ENCODE data around the gene RGSL1.
A peak's percentile ranks its signal among the peaks of the same experiment; 100 is the strongest.
"Not testable (repeated sequence)": the region's sequence is repeated elsewhere in the genome, so short reads cannot be mapped to it uniquely, and the experiment has no call there.

RGSL1 gene

DNA sequence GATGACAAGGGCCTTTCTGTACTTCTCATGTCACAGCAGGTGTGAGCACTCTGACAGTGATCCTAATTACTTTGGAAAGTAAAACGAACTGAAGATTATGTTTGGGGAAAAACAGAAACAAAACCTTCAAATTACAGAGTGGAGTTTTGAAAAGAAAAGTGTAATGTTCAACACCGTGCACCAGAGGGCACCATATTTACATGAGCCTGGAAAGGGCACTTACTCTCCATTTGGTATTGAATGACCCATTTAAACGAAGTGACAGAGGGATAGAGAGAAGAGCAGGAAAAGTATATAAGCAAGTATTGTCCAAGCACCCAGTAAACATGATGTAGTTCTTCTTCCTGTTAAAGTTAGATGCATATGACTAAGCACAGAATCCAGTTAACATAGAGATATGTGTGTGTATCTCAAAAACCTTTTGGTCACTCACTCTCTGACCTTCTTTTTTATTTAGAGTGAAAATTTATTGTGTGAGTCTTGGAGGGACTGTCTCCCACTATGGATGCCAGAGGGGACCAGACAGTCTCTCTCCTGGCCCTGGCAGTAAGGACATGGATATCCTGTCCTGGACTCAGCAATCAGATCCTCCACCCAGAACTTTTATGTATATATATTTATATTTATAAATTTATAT is 3.8 kb upstream of the RGSL1 start:
- peak in 1 of 2 donors; percentile 8 for DNase-seq (ENCODE audit: low read depth in 2 of 2)

DNA sequence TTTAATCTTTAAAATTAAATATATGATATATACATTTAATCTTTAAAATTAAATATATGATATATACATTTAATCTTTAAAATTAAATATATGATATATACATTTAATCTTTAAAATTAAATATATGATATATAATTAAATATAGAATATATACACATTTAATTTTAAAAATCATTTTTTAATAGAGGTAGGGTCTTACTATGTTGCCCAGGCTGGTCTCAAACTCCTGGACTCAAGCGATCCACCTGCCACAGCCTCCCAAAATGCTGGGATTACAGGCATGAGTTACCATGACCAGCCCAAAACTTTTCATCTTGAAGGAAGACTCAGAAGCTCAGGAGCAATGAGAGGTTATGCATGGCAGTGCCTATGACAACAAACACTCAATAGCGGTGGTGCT is 2.8 kb upstream of the RGSL1 start:
- not testable (repeated sequence) for DNase-seq (ENCODE audit: low read depth in 2 of 2)

DNA sequence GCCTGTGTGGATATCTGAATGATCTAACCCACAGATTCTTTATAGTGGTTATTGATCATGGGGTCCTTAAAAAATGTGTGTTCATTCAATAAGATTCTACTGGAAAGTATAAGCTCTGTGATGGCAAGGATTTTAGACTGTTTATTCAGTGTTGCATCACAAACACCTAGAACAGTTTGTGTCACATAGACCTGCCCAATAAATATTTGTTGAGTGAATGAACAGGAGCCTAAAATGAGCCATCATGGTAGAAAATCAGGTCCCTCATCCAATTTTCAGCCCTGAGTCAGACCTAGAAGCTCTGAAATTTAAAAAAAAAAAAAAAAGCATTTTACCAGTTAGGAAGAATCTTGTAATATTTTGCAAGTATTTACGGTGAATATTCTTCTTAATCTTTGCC is 2.3 kb upstream of the RGSL1 start:
- DNase-seq (ENCODE audit: low read depth in 2 of 2): no peak

DNA sequence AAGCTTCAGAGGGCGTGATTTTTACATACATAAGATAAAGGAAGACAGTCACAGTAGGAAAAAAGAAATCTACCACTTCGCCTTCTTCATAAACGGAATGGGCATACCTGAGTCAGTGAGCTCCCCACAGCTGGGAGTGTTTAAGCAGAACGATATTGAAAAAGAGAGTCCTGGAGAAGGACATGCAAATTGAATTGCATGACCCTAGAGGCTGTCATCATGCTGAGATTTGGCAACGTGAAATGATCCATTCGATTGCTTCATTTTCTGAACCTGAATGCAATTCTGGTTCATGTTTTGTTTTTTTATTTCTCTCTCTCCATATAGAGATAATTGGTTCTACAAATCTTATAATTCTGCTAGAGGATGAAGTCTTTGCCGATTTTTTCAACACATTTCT is 3.7 kb downstream of the RGSL1 start:
- DNase-seq (ENCODE audit: low read depth in 2 of 2): no peak

DNA sequence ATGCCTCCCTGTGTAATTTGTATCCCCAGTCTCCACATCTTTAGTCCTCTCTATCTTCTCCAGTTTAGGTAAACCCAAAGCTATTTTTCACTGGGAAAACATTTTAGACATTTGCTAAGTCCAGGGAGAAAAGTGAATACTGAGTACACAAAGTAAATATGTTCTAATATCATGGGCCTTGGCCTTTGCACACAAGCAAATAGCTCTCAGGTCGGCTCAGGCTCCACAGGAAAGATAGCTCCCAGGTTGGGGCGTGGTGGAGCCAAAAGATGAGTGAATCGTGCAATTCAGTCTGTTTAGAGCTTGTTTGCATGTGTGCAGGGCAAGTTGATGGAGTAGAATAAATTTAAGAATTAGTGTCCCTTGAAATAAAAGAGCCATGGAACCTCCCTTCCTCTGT is 7.9 kb downstream of the RGSL1 start:
- DNase-seq (ENCODE audit: low read depth in 2 of 2): no peak

DNA sequence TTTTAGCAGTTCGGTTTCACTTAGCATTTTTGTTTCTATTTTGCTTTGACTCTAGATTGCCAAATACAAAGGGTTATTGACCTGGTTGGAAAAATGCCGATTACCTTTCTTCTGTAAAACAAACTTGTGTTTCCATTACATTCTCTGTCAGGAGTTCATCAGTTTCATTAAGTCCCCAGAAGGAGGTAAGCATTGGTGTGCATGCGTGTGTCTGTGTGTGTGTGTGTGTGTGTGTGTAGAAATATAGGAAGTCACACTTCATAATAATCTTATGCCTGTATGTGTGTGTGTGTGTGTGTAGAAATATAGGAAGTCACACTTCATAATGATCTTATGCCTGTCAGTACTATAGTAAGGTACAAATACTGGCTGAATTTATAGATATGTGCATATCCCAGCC is 10.0 kb downstream of the RGSL1 start:
- no peak for DNase-seq (ENCODE audit: low read depth in 2 of 2)

DNA sequence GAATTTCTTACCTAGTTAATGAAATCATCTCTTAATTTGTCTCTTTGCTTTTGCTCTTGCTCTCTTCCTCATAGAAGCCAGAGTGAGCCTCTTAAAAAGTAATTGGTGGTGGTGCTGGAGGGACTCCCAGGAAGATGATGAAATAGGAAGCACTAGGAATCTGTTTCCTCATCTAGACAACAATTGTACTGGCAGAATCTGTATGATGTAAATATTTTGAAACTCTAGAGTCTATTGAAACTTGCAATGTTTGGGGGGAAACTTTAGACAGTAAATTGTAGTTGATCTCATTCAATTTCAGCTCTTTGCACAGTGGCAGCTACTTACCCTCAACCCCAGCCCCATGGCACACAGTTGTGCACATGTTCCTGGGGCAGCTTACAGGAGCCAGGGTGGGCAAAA is 10.6 kb downstream of the RGSL1 start:
- no peak for DNase-seq (ENCODE audit: low read depth in 2 of 2)

DNA sequence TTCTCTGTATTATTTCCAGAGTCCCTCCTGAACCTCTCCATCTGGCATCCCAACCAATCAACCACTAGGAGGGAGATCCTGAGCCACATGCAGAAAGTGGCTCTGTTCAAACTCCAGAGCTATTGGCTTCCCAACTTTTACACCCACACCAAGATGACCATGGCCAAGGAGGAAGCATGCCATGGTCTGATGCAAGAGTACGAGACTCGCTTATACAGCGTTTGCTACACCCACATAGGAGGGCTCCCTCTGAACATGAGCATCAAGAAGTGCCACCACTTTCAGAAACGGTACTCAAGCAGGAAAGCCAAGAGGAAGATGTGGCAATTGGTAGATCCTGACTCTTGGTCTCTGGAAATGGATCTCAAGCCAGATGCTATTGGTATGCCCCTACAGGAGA is 23.6 kb downstream of the RGSL1 start:
- no peak for DNase-seq (ENCODE audit: low read depth in 2 of 2)

DNA sequence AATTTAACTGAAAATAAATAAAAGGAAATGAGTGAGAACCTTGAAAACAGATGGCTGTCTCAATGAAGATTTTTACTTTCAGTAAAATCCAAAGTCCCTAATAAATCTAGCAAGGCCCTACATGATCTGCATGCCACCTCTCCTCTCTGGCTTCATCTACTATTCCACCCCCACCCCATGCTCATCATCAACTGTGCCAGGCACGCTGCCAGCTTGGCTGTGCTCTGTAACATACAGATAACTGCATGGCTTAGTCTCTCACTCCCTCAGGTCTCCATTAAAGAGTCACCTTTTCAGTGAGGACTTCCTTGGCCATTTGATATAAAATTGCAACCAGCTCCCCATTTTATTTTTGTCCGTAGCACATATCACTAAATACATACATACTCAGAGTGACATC is 26.7 kb downstream of the RGSL1 start:
- no peak for DNase-seq (ENCODE audit: low read depth in 2 of 2)

DNA sequence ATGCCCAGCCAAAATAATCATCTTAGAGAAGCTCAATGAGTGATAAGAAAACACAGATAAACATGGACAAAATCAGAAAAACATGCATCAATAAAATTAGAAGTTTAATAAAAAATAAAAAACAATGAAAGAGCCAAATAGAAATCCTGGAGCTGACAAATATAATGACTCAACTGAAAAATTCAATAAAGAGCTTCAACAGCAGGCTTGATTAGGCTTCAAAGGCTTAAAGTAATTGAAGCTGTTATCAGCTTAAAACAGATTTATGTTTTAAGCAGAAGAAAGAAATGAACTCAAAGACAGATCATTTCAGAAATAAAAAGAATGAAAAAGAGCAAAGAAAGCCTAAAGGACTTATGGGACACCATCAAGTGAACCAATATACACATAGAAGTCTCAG is 28.3 kb downstream of the RGSL1 start:
- DNase-seq (ENCODE audit: low read depth in 2 of 2): no peak

DNA sequence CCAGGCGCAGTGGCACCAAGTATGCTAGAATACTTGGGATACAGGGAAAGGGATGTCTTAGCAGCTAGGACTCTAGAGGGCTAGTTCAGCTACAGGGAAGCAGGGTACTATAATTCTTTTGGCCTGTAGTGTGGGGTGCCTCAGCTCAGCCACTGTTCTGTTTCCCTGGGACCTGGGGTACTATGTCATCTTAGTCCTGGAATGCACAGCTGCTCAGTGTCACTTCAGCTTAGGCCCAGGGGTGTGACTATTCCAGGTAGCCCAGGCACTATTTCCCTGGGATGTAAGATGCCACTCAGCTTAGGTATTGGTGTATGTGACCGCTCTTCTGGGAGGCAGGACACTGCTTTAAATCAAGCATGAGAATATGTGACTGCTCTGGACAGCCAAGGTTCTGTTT is 34.1 kb downstream of the RGSL1 start:
- DNase-seq (ENCODE audit: low read depth in 2 of 2): no peak

DNA sequence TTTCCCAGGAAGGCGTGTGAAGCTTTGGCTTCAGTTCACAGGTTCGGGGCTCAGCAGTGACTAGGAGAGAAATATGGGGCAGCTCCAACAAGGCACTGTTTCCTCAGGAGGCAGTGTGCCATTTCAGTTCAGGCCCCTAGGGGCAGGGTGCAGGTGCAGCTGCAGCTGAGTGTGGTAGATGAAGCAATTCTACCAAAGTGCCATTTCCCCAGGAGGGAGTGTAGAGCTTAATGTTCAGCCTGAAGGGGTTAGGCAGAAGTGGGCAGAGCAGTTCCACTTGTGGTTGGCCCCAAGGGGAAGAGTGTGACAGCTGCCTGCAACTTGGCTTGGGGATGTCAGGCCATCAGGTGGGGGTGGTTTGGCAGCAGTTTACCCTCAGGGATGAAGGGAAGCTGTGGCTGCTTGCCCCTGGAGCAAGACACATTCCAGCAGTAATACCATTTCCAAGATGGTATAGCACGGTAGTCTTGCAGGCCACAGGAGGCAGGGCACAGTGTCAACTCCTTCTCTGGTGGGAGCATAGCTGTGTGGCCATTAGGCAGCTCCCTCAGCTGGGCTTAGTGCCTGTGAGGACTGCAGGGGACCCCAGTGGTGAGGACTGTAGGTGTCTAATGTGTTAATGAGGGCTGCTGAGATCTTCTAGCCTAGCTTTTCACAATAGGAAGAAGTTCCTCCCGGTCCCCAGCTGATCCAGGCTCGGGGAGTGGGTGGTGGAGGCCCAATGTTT is 34.7 kb downstream of the RGSL1 start:
- no peak for DNase-seq (ENCODE audit: low read depth in 2 of 2)

DNA sequence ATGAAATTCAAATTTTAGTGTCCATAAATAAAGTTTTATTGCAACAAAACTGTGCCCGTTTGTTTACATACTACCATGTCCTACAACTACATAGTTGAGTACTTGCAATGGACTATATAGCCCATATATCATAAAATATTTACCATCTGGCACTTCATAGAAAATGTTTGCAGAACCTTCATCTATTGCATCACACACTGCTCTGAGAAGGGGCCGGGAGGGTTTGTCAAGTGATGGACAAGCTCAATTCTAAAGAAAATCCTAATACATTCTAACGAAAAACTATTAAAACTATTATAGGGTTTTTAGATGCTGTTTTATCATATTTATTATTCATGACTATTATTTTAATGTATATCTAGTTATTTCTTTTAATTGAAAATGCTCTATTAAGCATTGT is 35.9 kb downstream of the RGSL1 start:
- no peak for DNase-seq (ENCODE audit: low read depth in 2 of 2)

DNA sequence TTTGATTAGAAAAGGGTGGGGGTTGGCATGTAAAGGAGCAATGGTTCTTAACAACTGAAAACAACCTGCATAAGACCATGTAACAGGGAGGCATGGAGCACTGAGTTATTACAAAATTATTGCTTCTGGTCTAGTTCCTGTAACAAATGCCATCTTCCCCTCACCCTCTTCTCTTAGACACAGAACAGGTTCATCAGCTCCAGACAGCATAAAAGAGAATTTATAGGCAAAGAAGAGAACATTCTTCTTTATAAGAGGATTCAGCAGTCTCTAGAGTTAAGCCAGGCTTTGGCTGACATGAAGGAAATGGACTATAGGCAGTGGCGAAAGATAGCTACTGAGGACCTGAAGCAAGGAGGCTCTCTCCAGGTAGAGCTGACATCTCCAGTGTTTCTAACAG is 38.9 kb downstream of the RGSL1 start:
- DNase-seq (ENCODE audit: low read depth in 2 of 2): no peak

DNA sequence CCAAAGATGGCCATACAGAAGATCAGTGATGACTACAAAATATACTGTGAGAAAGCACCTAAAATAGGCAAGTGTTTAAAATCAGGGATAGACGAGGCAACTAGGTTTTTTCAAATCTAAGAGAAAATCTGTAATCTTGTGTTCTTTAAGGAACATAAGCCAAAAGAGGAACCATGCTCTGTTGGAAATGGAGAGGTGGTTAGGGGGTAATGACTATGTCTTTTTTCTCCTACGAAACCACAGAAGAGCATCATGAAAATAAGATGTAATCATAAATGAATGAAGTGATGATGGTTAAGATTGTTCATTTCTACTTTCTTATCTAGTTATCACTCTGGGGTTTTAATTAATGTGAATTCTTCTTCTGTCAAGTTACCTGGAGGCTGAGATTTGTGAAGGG is 43.1 kb downstream of the RGSL1 start:
- DNase-seq (ENCODE audit: low read depth in 2 of 2): no peak

DNA sequence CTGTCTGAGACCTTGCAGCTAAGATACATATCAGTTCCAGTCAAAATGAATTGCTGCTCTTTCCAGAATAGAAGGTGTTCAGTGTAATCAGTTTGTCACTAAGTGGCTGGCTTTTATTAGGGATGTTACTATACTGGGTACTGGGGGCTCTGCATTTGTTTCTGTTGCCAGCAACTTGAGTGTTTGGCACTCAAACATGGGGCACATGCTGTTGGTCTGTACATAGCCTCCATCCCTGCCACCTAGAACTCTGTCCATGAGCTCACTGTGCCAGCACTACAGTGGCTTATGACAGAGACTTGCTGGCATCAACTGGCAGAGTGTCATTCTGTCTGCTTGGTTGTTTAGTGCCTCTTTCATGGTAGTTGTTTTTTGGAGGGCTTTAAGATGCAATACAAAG is 45.1 kb downstream of the RGSL1 start:
- no peak for DNase-seq (ENCODE audit: low read depth in 2 of 2)

DNA sequence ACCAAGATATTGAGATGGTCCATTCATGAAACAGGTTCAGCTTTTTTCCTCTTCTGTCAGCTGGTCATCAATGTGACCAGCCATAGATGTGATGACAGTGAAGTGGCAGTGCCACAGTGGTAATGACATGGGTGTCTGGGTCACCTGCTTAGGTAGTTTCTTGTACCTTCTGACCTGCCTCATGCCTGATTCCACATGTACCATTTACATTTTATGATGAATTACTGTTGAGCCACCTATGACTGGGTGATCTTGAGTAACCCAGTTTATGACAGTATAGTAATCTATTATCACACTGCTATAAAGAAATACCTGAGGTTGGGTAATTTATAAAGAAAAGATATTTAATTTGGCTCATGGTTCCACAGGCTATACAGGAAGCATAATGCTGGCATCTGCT is 45.7 kb downstream of the RGSL1 start:
- no peak for DNase-seq (ENCODE audit: low read depth in 2 of 2)

DNA sequence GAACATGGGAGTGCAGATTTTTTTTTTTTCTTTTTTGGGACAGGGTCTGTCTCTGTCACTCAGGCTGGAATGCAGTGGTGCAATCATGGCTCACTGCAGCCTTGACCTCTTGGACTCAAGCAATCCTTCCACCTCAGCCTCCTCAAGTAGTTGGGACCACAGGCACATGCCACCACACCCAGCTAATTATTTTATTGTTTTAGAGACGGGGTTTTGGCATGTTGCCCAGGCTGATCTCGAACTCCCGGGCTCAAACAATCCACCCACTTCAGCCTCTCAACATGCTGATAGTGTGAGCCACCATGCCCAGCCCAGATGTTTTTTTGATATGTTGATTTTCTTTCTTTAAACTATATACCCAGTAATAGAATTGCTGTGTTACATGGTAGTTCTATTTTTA is 57.7 kb downstream of the RGSL1 start:
- DNase-seq (ENCODE audit: low read depth in 2 of 2): no peak

DNA sequence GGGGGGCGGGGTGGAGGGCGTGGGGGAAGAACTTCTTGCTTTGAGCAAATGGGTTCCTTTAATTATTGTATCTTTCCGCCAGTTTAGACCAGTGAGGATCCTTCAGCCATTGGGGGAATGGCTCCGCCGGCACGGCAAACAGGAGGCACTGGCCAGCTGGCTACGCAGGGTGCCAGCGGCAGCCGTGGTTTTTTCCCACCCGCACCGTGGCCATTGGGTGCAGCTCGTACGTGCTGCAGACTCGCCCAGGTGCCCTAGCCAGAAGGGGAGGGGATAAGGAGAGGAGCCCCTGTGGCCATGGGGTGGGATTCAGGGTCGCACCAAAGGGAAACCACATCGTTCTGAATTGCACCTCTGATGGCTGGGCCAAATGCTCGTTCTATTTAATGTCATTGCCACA is 65.6 kb downstream of the RGSL1 start:
- DNase-seq (ENCODE audit: low read depth in 2 of 2): no peak

DNA sequence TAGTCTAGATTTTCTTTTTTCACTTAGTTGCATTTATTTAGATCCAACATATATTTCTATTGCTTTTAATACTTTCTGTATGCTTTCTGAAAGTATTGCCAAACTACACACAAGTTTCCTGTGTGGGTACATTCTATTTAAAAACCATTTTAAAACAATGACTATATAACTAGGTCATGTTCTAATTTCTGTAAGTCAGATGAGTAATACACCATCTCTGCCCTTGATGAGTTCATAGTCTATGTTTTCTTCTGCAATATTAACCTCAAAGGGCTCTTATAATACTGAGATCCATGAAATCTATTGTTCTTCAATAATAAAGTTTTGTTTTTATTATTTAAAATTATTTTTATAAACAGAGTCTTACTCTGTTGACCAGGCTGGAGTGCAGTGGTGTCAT is 70.8 kb downstream of the RGSL1 start:
- DNase-seq (ENCODE audit: low read depth in 2 of 2): no peak

DNA sequence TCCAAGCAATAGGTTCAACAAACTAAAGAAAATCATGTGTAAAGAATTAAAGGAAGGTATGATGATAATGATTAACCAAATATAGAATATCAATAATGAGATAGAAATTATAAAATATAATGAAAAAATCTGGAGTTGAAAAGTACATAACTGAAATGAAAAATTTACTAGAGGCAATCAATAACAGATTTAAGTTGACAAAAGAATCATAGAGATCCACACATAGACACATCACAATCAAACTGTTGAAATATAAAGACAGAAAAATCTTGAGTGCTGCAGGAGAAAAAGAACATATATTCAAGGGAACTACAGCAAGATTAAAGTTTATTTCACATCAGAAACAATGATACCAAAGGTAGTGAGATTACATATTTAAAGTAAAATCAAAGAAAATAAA is 75.4 kb downstream of the RGSL1 start:
- DNase-seq (ENCODE audit: low read depth in 2 of 2): no peak

DNA sequence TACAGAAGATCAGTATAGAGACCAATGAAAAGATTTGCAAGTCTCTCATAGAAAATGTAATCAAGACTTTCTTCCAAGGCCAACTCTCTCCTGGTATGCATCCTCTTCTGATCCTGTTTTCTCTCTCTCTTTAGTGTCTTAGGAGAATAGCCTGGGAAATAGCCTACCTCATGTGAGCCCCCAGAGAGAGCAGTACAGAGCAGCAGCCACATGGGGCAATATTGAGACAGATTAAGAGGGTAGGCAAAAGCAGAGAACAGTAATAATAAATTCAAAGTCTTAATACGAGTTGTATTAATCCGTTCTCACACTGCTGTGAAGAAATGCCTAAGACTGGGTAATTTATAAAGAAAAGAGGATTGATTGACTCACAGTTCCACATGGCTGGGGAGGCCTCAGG is 77.7 kb downstream of the RGSL1 start:
- no peak for DNase-seq (ENCODE audit: low read depth in 2 of 2)

DNA sequence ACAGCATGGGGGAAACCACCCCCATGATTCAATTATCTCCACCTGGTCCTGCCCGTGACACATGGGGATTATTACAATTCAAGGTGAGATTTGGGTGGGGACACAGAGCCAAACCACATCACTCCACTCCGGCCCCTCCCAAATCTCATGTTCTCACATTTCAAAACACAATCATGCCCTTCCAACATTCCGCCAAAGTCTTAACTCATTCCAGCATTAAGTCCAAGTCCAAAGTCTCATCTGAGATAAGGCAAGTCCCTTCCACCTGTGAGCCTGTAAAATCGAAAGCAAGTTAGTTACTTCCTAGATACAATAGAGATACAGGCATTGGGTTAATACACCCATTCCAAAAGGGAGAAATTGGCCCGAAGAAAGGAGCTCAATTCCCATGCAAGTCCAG is 78.3 kb downstream of the RGSL1 start:
- not testable (repeated sequence) for DNase-seq (ENCODE audit: low read depth in 2 of 2)

DNA sequence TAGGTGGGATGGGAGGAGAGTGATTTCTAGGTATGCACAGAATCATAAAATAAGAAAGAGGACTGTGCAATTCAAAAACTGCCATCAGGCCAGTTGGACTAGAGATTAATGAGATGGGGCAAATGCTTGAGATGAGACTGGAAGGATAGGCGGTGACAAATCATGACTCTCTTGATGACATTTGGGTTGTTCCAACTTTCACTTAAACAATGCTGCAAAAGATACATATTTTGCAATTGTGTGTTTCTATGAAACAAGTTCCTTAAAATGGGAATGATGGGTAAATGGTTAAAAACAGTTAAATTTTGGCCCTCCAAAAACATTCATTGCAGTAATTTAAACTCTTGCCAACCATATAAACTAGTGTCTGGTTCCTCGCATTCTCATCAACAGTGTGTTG is 84.0 kb downstream of the RGSL1 start:
- no peak for DNase-seq (ENCODE audit: low read depth in 2 of 2)

All from stimulated activated CD8-positive, alpha-beta memory T cell treated with anti-CD3 and anti-CD28 coated beads, Interleukin-7, amount 100 ng/mL, for 4 hours (primary cell).